K562 (cell line): Measurements from ENCODE around the gene RNH1. TPM values are rescaled to one million over a fixed set of nuclear protein-coding genes. Genes with fewer than 3 reads are reported as not detected.

Experiments
- BRCA1 ChIP-seq, 2 experiments: fragments of 450-650 bp in 1 of 2; sonication (generic) in 1 of 2; formaldehyde crosslinking in 1 of 2; IDR thresholded peaks; 2 replicates each; pipeline versions ENCODE4 v1.5.0 to v1.6.1; 2017 to 2020; ENCODE audit warnings: mild to moderate bottlenecking in 1 of 2, missing genetic modification reagents in 1 of 2
- DDX20 ChIP-seq: fragments of 450-650 bp; IDR thresholded peaks from 2 replicates; pipeline ENCODE4 v1.6.1; 2016; ENCODE audit warnings: missing genetic modification characterization, low read depth, mild to moderate bottlenecking, missing compliant biosample characterization, moderate library complexity
- DEAF1 ChIP-seq: fragments of 450-650 bp; formaldehyde crosslinking; IDR thresholded peaks from 2 replicates; pipeline ENCODE4 v1.4.0; 2020; ENCODE audit warnings: mild to moderate bottlenecking, moderate library complexity
- ETS1 ChIP-seq: conservative IDR thresholded peaks from 2 replicates; pipeline ENCODE4 v1.6.1; 2011; ENCODE audit warnings: low read depth, mild to moderate bottlenecking, low read length; ENCODE audit not compliant: control insufficient read depth
- ETV6 ChIP-seq, 3 experiments: fragments of 150-350 bp in 1 of 3; sonication (generic) in 1 of 3; formaldehyde crosslinking in 1 of 3; IDR thresholded peaks; 2 replicates each; pipeline versions ENCODE4 v1.6.1 to v1.8.0; 2014 to 2022; ENCODE audit warnings: borderline replicate concordance in 2 of 3, low read depth in 2 of 3, antibody characterized with exemption in 1 of 3, low read length in 1 of 3, mild to moderate bottlenecking in 1 of 3, missing genetic modification reagents in 1 of 3
- FOXA3 ChIP-seq, 2 experiments: fragments of 450-650 bp in 1 of 2; sonication (generic) in 1 of 2; formaldehyde crosslinking; IDR thresholded peaks in 1 of 2; conservative IDR thresholded peaks in 1 of 2; 2 replicates each; pipeline versions ENCODE4 v1.4.0 to v1.8.0; 2020 to 2022; ENCODE audit warnings: mild to moderate bottlenecking in 2 of 2, missing genetic modification reagents in 1 of 2
- FOXK2 ChIP-seq, 2 experiments: fragments of 450-650 bp; IDR thresholded peaks in 1 of 2; conservative IDR thresholded peaks in 1 of 2; 2 replicates each; pipeline ENCODE4 v1.6.1; 2016; ENCODE audit warnings: low read depth in 2 of 2, mild to moderate bottlenecking in 1 of 2
- GABPA ChIP-seq: fragments of 200-800 bp; sonication (Bioruptor generic); conservative IDR thresholded peaks from 2 replicates; pipeline ENCODE4 v1.6.1; 2016; ENCODE audit warnings: low read depth, missing genetic modification characterization, missing compliant biosample characterization
- GABPB2 ChIP-seq: fragments of 250-450 bp; sonication (Bioruptor Pico); conservative IDR thresholded peaks from 2 replicates; pipeline ENCODE4 v1.5.1; 2021; ENCODE audit warnings: mild to moderate bottlenecking
- HINFP ChIP-seq: fragments of 450-650 bp; conservative IDR thresholded peaks from 2 replicates; pipeline ENCODE4 v1.6.1; 2016; ENCODE audit warnings: missing genetic modification characterization, low read depth, mild to moderate bottlenecking, control low read depth, missing compliant biosample characterization
- ILF3 ChIP-seq: fragments of 450-650 bp; IDR thresholded peaks from 2 replicates; pipeline ENCODE4 v1.6.1; 2018; ENCODE audit warnings: antibody characterized with exemption, mild to moderate bottlenecking, moderate library complexity, borderline replicate concordance
- MAFG ChIP-seq: fragments of 450-650 bp; conservative IDR thresholded peaks from 2 replicates; pipeline ENCODE4 v1.6.1; 2016; ENCODE audit warnings: missing genetic modification characterization, missing compliant biosample characterization
- MBD1 ChIP-seq: fragments of 250-450 bp; sonication (Bioruptor Pico); IDR thresholded peaks from 2 replicates; pipeline ENCODE4 v1.8.0; 2022; ENCODE audit warnings: inconsistent platforms
- MED1 ChIP-seq: sonication (generic); formaldehyde crosslinking; IDR thresholded peaks from 2 replicates; pipeline ENCODE4 v1.8.1; 2023; ENCODE audit warnings: missing genetic modification reagents, borderline replicate concordance
- NCOA4 ChIP-seq: fragments of 450-650 bp; IDR thresholded peaks from 2 replicates; pipeline ENCODE4 v1.6.1; 2018; ENCODE audit warnings: mild to moderate bottlenecking; ENCODE audit not compliant: partially characterized antibody
- PCBP2 ChIP-seq: fragments of 200-400 bp; formaldehyde crosslinking; IDR thresholded peaks from 2 replicates; pipeline ENCODE4 v1.6.1; 2018; ENCODE audit warnings: low read length, low read depth, mild to moderate bottlenecking, moderate library complexity; ENCODE audit not compliant: poor library complexity, severe bottlenecking
- SNIP1 ChIP-seq: fragments of 450-650 bp; IDR thresholded peaks from 2 replicates; pipeline ENCODE4 v1.7.1; 2017; ENCODE audit warnings: low read depth, mild to moderate bottlenecking
- ZBED1 ChIP-seq: IDR thresholded peaks from 2 replicates; pipeline ENCODE4 v1.6.1; 2014
- ZNF197 ChIP-seq: fragments of 200-800 bp; sonication (Bioruptor generic); IDR thresholded peaks from 2 replicates; pipeline ENCODE4 v1.6.1; 2016; ENCODE audit warnings: low read depth, missing genetic modification characterization, missing compliant biosample characterization
- ZNF253 ChIP-seq: fragments of 250-450 bp; sonication (Bioruptor Pico); conservative IDR thresholded peaks from 2 replicates; pipeline ENCODE4 v1.6.1; 2021; ENCODE audit warnings: mild to moderate bottlenecking
- ZNF583 ChIP-seq: fragments of 250-450 bp; sonication (Bioruptor Pico); IDR thresholded peaks from 2 replicates; pipeline ENCODE4 v1.4.0; 2020
- polyA plus RNA-seq, 8 experiments: library from polyadenylated mRNA; depleted of rRNA in 4 of 8; stranded (reverse) in 5 of 8; unstranded in 3 of 8; fragments of >200 nt; fragmentation: Nextera tagmentation in 2 of 8; fragmentation: Illumina TruSeq in 1 of 8; extraction: Ambion mirVana in 2 of 8; extraction: Trizol in 1 of 8; gene quantifications; 2 replicates each; pipeline versions ENCODE4 v1.2.1 to v1.2.3, GENCODE V29; 2011 to 2014; ENCODE audit warnings: inconsistent platforms in 1 of 8, missing spikeins in 1 of 8
- total RNA-seq, 7 experiments: library from RNA; depleted of rRNA in 6 of 7; stranded (reverse); fragments of >200 nt in 6 of 7; fragmentation: Illumina TruSeq in 2 of 7; extraction: Trizol in 2 of 7; gene quantifications; 2 replicates each; pipeline versions ENCODE4 v1.2.1 to v1.2.3, GENCODE V29; 2011 to 2021; ENCODE audit warnings: low replicate concordance in 1 of 7

The RNH1 gene
- total and polyA plus RNA-seq, 9 of the 15 experiments (the other 6 are each of a cell fraction or from before 2014, with no cell fraction given) = 2.5 to 160 (median 44.3) TPM

DNA sequence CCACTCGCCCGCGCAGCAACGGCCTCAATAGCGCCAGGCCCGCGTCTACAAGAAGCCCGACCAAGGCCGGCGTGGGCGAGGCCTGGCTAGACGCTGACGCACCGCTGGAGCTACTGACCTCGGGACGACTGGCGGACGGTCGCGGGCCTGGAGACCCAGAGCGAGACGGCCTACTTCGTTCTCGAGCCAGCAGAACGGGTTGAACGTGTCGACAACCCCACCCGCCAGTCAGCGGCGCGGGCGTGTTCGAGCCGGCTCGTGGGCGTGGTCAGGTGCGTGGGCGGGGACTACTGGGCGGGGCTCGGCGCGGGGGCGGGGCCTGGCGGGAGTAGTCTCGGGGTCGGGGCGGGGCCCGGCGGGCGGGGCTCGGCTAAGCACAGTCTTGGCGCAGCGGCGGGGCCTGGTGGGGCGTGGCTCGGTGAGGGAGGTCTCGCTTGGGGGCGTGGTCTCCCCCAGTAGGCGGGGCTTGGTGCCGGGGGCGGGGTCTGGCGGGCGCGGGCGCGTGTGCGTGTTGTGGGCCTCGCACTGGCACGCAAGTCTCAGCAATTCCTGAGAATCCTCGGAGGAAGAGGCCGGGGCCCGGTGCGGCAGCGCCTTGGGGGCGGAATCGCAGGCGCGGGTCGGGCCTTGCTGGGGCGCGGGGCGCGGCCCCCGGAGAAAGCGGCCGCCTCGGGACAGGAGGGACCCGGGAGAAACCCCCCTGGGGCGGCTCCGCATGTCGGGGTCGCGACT lies at the start of gene RNH1 (continued):
- TF ChIP-seq HINFP (tag) (no peak), DEAF1 (CRISPR knock-in tag) (no peak), MED1 (CRISPR knock-in tag) (no peak), PCBP2 (no peak), ETS1 (0 out of 2 replicates have a peak, but pooled peaks have one; percentile 30), GABPB2 (CRISPR knock-in tag) (no peak), ZBED1 (no peak), MAFG (no peak), BRCA1 (IDR thresholded peaks at IDR 0.05) (no peak), BRCA1 (CRISPR knock-in tag; IDR thresholded peaks at IDR 0.05) (no peak), FOXK2 (conservative IDR thresholded peaks at IDR 0.05 in 1 of 2, IDR thresholded peaks at IDR 0.05 in 1 of 2; ENCODE audit: low read depth in 2 of 2) (no peak), NCOA4 (no peak), SNIP1 (no peak), GABPA (tag) (no peak), ETV6 (IDR thresholded peaks at IDR 0.05; ENCODE audit: borderline replicate concordance in 1 of 2, low read depth in 2 of 2, low read length in 1 of 2) (no peak), ETV6 (CRISPR knock-in tag; IDR thresholded peaks at IDR 0.05; ENCODE audit: borderline replicate concordance) (no peak), DDX20 (tag) (no peak), ILF3 (no peak), ZNF253 (CRISPR knock-in tag) (no peak), MBD1 (no peak), ZNF197 (no peak), FOXA3 (CRISPR knock-in tag; conservative IDR thresholded peaks at IDR 0.05 in 1 of 2, IDR thresholded peaks at IDR 0.05 in 1 of 2) (no peak), ZNF583 (CRISPR knock-in tag) (peak; percentile 41; the same call in 1 of the 2 replicates)
